K562 (cell line): ENCODE results near the gene ANKRD65. TPM values are rescaled to one million over a fixed set of nuclear protein-coding genes. Genes with fewer than 3 reads are reported as not detected.

Experiments
- ATAC-seq: fragments of 200-7000 bp; cut with Tn5 transposase; 3 replicates; pipeline ENCODE4 v1.9.1; 2020; ENCODE audit warnings: moderate library complexity
- BruUV-seq: library from RNA; stranded (reverse); fragments of 400-500 nt; replicated peaks from 2 replicates; lab custom pipeline; 2021; lab: Mats Ljungman, UMichigan
- CTCF ChIA-PET: fragments of 300-600 bp; formaldehyde crosslinking; extraction: SDS; loops from one replicate; lab custom pipeline; 2021; ENCODE audit warnings: low intra/inter-chr PET ratio; lab: Yijun Ruan, JAX
- POLR2A ChIA-PET: fragments of 300-600, 350-650 bp; sonication (Branson Sonifier 250); formaldehyde crosslinking; extraction: SDS; loops from one replicate; lab custom pipeline; 2021; ENCODE audit warnings: antibody characterized with exemption, inconsistent platforms; lab: Yijun Ruan, JAX
- DNase-seq, 4 experiments: peaks; one replicate each; pipeline versions ENCODE4 v3.0.0 to v3.0.0-alpha.2; 2011 to 2018; ENCODE audit warnings: low spot score in 3 of 4, mixed read lengths in 3 of 4; ENCODE audit errors: extremely low read depth in 1 of 4
- FAIRE-seq: peaks from 2 replicates; lab custom pipeline; 2011; peaks lifted over from hg19 to GRCh38; lab: Jason Lieb, UNC
- H2AFZ ChIP-seq: 2 replicates; pipeline ENCODE4 v1.6.0; 2011; ENCODE audit warnings: low read depth, low read length, control low read depth, inconsistent platforms
- H3K27ac ChIP-seq: fragments of 200-600 bp; 3 replicates; pipeline ENCODE4 v1.8.0; 2011; ENCODE audit warnings: low read depth, mild to moderate bottlenecking, control low read depth, inconsistent platforms, low read length, moderate library complexity, mixed read lengths; ENCODE audit errors: extremely low read depth
- H3K27me3 ChIP-seq, 2 experiments: fragments of 300-600 bp in 1 of 2; 2 replicates in 1 of 2; 3 replicates in 1 of 2; pipeline versions ENCODE4 v1.6.0 to v1.8.0; 2011; ENCODE audit warnings: inconsistent platforms in 2 of 2, low read length in 2 of 2, mild to moderate bottlenecking in 1 of 2, mixed read lengths in 1 of 2, moderate library complexity in 1 of 2; ENCODE audit not compliant: control insufficient read depth in 2 of 2, insufficient read depth in 2 of 2
- H3K36me3 ChIP-seq: fragments of 300-600 bp; 3 replicates; pipeline ENCODE4 v1.8.0; 2011; ENCODE audit warnings: mild to moderate bottlenecking, low read length, inconsistent platforms; ENCODE audit not compliant: control insufficient read depth, insufficient read depth
- H3K4me1 ChIP-seq, 2 experiments: fragments of 200-600 bp in 1 of 2; replicated peaks in 1 of 2; 2 replicates in 1 of 2; 3 replicates in 1 of 2; pipeline versions ENCODE4 v1.5.1 to v1.8.0; 2011; ENCODE audit warnings: inconsistent platforms in 2 of 2, low read length in 2 of 2, mild to moderate bottlenecking in 1 of 2, mixed read lengths in 1 of 2, moderate library complexity in 1 of 2; ENCODE audit not compliant: control insufficient read depth in 2 of 2, insufficient read depth in 2 of 2
- H3K4me2 ChIP-seq: 2 replicates; pipeline ENCODE4 v1.6.1; 2011; ENCODE audit warnings: low read length, control low read depth, inconsistent platforms, mixed read lengths; ENCODE audit not compliant: insufficient read depth
- H3K4me3 ChIP-seq: fragments of 200-600 bp; sonication (generic), shearing (Covaris generic); 2 replicates; pipeline ENCODE4 v1.5.1; 2016; ENCODE audit warnings: control low read depth, inconsistent platforms
- H3K79me2 ChIP-seq: fragments of 200-600 bp; 3 replicates; pipeline ENCODE4 v1.8.0; 2011; ENCODE audit warnings: low read length, inconsistent platforms; ENCODE audit not compliant: control insufficient read depth, insufficient read depth
- H3K9ac ChIP-seq, 2 experiments: 2 replicates each; pipeline versions ENCODE4 v1.6.0 to v1.6.1; 2011; ENCODE audit warnings: low read depth in 2 of 2, low read length in 2 of 2, control low read depth in 1 of 2, inconsistent platforms in 1 of 2, mild to moderate bottlenecking in 1 of 2, mixed read lengths in 1 of 2; ENCODE audit not compliant: insufficient read depth in 1 of 2
- H3K9me1 ChIP-seq: one replicate; pipeline ENCODE4 v1.6.0; 2011; ENCODE audit warnings: inconsistent platforms, mild to moderate bottlenecking, low read length, moderate library complexity; ENCODE audit not compliant: control insufficient read depth, insufficient read depth
- H3K9me3 ChIP-seq: replicated peaks from 2 replicates; pipeline ENCODE4 v1.5.1; 2011; ENCODE audit warnings: low read depth, low read length, inconsistent platforms; ENCODE audit not compliant: control insufficient read depth, insufficient read depth
- H4K20me1 ChIP-seq: replicated peaks from 2 replicates; pipeline ENCODE4 v1.6.1; 2011; ENCODE audit warnings: low read length, inconsistent platforms, mixed read lengths; ENCODE audit not compliant: control insufficient read depth, insufficient read depth
- CAMTA2 ChIP-seq: fragments of 250-450 bp; sonication (Bioruptor Pico); conservative IDR thresholded peaks from 2 replicates; pipeline ENCODE4 v1.5.1; 2022
- CBX3 ChIP-seq, 2 experiments: IDR thresholded peaks; 1 replicate in 1 of 2; 2 replicates in 1 of 2; pipeline ENCODE4 v1.6.1; 2012; ENCODE audit warnings: inconsistent platforms in 2 of 2, low read length in 2 of 2, borderline replicate concordance in 1 of 2, control low read depth in 1 of 2
- HNRNPK ChIP-seq: fragments of 200-400 bp; formaldehyde crosslinking; IDR thresholded peaks from one replicate; pipeline ENCODE4 v1.6.1; 2018; ENCODE audit warnings: mild to moderate bottlenecking, low read depth, low read length; ENCODE audit not compliant: poor library complexity, severe bottlenecking
- NR4A1 ChIP-seq, 2 experiments: fragments of 250-450 bp in 1 of 2; fragments of 450-650 bp in 1 of 2; sonication (Bioruptor Pico) in 1 of 2; IDR thresholded peaks; 2 replicates each; pipeline versions ENCODE4 v1.4.0 to v1.6.1; 2016 to 2020; ENCODE audit warnings: mild to moderate bottlenecking in 2 of 2, missing compliant biosample characterization in 1 of 2, missing genetic modification characterization in 1 of 2, moderate library complexity in 1 of 2
- PCBP1 ChIP-seq: fragments of 200-400 bp; formaldehyde crosslinking; IDR thresholded peaks from 2 replicates; pipeline ENCODE4 v1.6.1; 2018; ENCODE audit warnings: mild to moderate bottlenecking, low read depth, low read length; ENCODE audit not compliant: poor library complexity, severe bottlenecking
- PCBP2 ChIP-seq: fragments of 200-400 bp; formaldehyde crosslinking; IDR thresholded peaks from 2 replicates; pipeline ENCODE4 v1.6.1; 2018; ENCODE audit warnings: low read length, low read depth, mild to moderate bottlenecking, moderate library complexity; ENCODE audit not compliant: poor library complexity, severe bottlenecking
- STAG1 ChIP-seq: sonication (generic); formaldehyde crosslinking; IDR thresholded peaks from 2 replicates; pipeline ENCODE4 v1.5.0; 2020; ENCODE audit warnings: missing genetic modification reagents, borderline replicate concordance
- WGBS: fragments of 100-300 bp; shearing (Covaris generic); methylation state at CpG from one replicate; pipeline ENCODE4 v1.1.6; 2016; ENCODE audit warnings: low coverage, mixed read lengths; ENCODE audit not compliant: insufficient coverage; ENCODE audit errors: missing lambda C conversion rate; 5-methylcytosine and 5-hydroxymethylcytosine counted together
- in situ Hi-C: fragments of 300-500 bp; cut with MboI; formaldehyde crosslinking; loops from 4 replicates; pipeline ENCODE4 v1.15.0; 2018; ENCODE audit warnings: inconsistent platforms, mixed read lengths
- intact Hi-C: fragments of 100-400 bp; cut with micrococcal nuclease; formaldehyde crosslinking; loops from 2 replicates; pipeline ENCODE4 v1.14.2; 2022
- polyA plus RNA-seq, 8 experiments: library from polyadenylated mRNA; depleted of rRNA in 4 of 8; stranded (reverse) in 5 of 8; unstranded in 3 of 8; fragments of >200 nt; fragmentation: Nextera tagmentation in 2 of 8; fragmentation: Illumina TruSeq in 1 of 8; extraction: Ambion mirVana in 2 of 8; extraction: Trizol in 1 of 8; gene quantifications; 2 replicates each; pipeline versions ENCODE4 v1.2.1 to v1.2.3, GENCODE V29; 2011 to 2014; ENCODE audit warnings: inconsistent platforms in 1 of 8, missing spikeins in 1 of 8
- total RNA-seq, 7 experiments: library from RNA; depleted of rRNA in 6 of 7; stranded (reverse); fragments of >200 nt in 6 of 7; fragmentation: Illumina TruSeq in 2 of 7; extraction: Trizol in 2 of 7; gene quantifications; 2 replicates each; pipeline versions ENCODE4 v1.2.1 to v1.2.3, GENCODE V29; 2011 to 2021; ENCODE audit warnings: low replicate concordance in 1 of 7

ANKRD65 gene
- total and polyA plus RNA-seq, 9 of the 15 experiments (the other 6 are each of a cell fraction or from before 2014, with no cell fraction given) = not detected

- Histone ChIP-seq H3K9ac (no peak overlapping the region), H3K9me1 (no peaks in the 10 kb centered on the region), H3K36me3 (no peaks in the 10 kb centered on the region), H4K20me1 (no peaks in the 10 kb centered on the region), H3K27ac (no peak overlapping the region), H3K79me2 (no peaks in the 10 kb centered on the region), H3K27me3 (no peaks in the 10 kb centered on the region), H3K4me3 (no peak overlapping the region), H2AFZ (no peak overlapping the region), H3K9me3 (no peaks in the 10 kb centered on the region), H3K4me1 (peaks cover 23 to 63% of the 10 kb centered on the region in 2 experiments), H3K4me2 (no peak overlapping the region)
- TF ChIP-seq PCBP2 (peak; percentile 52), CBX3 (IDR thresholded peaks at IDR 0.05; ENCODE audit: borderline replicate concordance in 1 of 2, low read length in 2 of 2) (peak in 1 of 2 experiments; percentile 63; a peak in 1 of 3 replicates), HNRNPK (peak; percentile 54), NR4A1 (CRISPR knock-in tag; IDR thresholded peaks at IDR 0.05) (no peak), NR4A1 (tag; IDR thresholded peaks at IDR 0.05) (no peak), PCBP1 (peak; percentile 98), STAG1 (CRISPR knock-in tag) (no peak), CAMTA2 (CRISPR knock-in tag) (no peak)
- 63% methylated on average over 16 of the region's 19 CpGs for WGBS
- intact Hi-C loops (no loop called here), in situ Hi-C loops (no loop called here)
- no peak for DNase-seq
- POLR2A ChIA-PET = interaction anchor here (0.6 to 0.7 kb wide), 2 partner anchors 20 to 179 kb away, joined by 3 read pairs; no protein-coding TSS in a partner anchor
- ATAC-seq = no peak
- peak; percentile 15 for FAIRE-seq
- CTCF ChIA-PET = no interaction called here
- BruUV-seq = no TSS peak
Measured at GRCh38 chr1:1428174-1428573, 7.1 kb upstream of the ANKRD65 start.
